ENCODE results near the gene CCDC78.
A peak's percentile ranks its signal among the peaks of the same experiment; 100 is the strongest.

CCDC78 gene

DNA sequence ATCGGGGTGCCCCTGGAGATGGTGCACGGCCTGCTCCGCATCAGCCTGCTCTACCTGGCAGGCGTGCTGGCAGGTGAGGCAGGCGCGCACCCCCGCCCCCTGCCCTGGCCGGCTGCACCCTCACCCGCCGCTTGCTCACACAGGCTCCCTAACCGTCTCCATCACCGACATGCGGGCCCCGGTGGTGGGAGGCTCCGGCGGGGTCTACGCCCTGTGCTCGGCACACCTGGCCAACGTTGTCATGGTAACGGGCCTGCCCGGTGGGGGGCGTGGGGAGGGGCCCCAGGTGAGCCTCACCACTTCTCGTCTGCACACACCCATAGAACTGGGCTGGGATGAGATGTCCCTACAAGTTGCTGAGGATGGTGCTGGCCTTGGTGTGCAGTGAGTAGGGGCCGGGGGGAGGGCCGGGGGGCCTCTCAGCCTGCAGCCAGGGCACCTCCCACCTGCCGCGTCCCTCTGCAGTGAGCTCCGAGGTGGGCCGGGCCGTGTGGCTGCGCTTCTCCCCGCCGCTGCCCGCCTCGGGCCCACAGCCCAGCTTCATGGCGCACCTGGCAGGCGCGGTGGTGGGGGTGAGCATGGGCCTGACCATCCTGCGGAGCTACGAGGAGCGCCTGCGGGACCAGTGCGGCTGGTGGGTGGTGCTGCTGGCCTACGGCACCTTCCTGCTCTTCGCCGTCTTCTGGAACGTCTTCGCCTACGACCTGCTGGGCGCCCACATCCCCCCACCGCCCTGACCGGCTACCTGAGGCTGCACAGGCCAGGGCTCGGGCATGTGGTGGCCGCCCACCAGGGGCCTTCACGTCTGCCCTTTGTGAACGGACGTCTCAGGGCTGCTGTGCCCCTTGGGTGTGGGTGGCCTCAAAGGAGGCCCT, 48.7 kb downstream of the CCDC78 start:
- no peak for DNase-seq (ENCODE audit: low spot score)

- DNase-seq (ENCODE audit: low spot score): no peak
Observed at GRCh38 chr16:676913-677312, 49.3 kb downstream of the CCDC78 start.

DNA sequence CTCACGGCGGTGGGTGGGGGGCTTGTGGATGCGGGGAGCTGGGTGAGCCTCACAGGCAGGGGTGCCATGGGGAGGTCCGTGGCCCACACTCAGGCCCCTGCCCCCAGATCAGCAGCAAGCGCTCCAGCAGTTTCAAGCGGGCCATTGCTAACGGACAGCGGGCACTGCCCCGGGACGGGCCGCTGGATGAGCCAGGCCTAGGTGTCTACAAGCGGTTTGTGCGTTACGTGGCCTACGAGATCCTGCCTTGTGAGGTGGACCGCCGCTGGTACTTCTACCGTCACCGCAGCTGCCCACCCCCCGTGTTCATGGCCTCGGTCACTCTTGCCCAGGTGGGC, 49.7 kb downstream of the CCDC78 start:
- DNase-seq (ENCODE audit: low spot score): no peak

DNA sequence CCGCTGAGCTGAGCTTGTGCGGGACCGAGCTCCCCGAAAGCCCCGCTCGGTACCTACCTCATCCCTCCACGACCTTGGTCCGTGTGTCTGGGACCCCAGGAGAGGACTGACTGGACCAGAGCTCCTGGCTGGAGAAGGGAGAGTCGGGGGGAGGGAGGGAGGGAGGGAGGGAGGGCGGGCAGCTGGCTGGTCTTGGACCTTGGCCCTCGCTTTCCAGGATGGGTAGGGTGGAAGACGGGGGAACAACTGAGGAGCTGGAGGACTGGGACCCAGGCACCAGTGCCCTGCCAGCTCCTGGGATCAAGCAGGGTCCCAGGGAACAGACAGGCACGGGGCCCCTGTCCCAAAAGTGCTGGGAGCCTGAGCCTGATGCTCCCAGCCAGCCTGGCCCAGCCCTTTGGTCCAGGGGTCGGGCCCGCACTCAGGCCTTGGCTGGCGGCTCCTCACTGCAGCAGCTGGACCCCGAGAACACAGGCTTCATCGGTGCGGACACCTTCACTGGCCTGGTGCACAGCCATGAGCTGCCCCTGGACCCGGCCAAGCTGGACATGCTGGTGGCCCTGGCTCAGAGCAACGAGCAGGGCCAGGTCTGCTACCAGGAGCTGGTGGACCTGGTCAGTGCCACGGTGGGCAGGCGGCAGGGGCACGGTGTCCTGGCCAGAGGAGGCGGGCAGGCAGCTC, 50.2 kb downstream of the CCDC78 start:
- peak; percentile 59 for DNase-seq (ENCODE audit: low spot score)

DNA sequence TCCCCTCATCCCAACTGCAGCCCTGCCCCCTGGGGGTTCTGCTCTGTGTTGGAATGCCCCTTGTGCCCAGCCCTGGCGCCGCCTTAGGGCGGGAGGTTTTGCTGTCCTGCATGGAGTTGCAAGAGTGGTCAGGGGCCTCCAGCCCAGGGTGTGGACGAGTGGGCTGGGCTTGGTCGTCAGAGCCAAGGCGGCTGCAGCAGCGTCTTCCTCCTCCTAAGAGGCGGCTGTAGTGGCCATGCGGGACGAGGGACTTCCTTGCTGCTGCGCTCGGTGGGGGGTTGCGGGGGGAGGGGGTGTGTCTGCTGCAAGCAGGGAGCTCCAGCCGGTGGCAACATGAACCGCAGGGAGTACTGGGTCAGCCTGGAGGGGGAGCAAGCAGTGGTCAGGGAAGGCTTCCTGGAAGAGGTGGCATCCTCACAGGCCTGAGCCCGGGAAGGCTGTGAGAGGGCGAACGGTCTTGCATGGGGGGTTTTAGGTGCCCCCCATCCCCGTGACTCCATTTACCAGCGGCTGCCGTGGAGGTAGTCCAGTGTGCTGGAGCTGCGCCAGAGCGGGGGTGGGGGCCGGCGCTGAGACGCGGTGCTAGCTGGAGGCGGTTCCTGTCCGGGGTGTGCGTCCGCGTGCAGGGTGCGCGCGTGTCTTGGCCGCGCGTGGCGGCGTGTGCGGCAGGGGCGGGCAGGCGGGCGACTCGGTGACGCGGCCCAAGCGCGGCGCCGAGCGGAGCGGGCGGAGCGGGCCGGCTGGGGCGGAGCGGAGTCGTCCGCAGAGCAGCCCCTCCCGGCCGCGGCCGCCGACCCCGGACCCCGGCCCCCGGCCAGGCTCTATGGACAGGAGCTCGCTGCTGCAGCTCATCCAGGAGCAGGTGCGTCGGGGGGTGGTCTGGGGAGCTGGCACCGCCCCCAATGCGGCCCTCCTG, 51.0 kb downstream of the CCDC78 start, which contains the start of gene RHBDL1:
RHBDL1 (plus strand) TSS at position 704 of the 916 bp plus-strand sequence; CDS start at position 824, 120 bp downstream.
- DNase-seq (ENCODE audit: low spot score): peak; percentile 48

- DNase-seq (ENCODE audit: low spot score): no peak
Observed at GRCh38 chr16:674214-674881, 51.9 kb downstream of the CCDC78 start.

GRCh38 chr16:673399-673991, 52.7 kb downstream of the CCDC78 start:
- no peak for DNase-seq (ENCODE audit: low spot score)

DNA sequence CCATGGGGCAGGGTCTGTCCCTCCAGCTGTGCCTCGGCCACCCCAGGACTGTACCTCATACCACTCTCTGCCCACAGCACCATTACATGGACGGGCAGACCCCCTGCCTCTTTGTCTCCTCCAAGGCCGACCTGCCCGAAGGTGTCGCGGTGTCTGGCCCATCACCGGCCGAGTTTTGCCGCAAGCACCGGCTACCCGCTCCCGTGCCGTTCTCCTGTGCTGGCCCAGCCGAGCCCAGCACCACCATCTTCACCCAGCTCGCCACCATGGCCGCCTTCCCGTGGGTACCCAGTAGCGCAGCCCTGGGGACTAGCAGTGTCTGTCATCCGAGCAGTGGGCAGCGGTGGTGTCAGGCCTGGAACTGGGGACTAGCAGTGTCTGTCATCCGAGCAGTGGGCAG, 53.4 kb downstream of the CCDC78 start:
- DNase-seq (ENCODE audit: low spot score): no peak
